Amygdala (tissue), 56 donors: ENCODE data around the gene SLC24A3.

Source experiments
- DNase-seq, 56 donors: peaks; one replicate each; lab custom pipeline; 2025; lab: John Stamatoyannopoulos, UW

SLC24A3 gene

DNA sequence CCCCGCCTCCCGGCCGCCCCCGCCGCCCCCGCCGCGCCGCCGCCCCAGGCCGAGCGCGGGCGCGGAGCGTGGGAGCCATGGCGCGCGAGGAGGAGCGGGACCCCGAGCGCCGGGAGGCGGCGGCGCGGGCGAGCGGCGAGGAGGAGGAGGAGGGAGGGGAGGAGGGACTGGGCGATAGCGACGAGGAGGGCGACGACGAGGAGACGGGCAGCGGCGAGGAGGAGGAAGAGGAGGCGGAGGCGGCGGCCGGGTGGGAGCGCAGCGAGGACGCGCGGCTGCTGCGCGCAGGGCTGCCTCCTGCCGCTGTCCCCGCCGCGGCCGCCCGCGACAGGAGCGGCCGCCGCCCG, at the start of gene SLC24A3:
Gene SLC24A3 (plus strand): TSS at position 174 of the 347 bp plus-strand sequence.
- peak in 1 of 56 donors; percentile 44 for DNase-seq

DNA sequence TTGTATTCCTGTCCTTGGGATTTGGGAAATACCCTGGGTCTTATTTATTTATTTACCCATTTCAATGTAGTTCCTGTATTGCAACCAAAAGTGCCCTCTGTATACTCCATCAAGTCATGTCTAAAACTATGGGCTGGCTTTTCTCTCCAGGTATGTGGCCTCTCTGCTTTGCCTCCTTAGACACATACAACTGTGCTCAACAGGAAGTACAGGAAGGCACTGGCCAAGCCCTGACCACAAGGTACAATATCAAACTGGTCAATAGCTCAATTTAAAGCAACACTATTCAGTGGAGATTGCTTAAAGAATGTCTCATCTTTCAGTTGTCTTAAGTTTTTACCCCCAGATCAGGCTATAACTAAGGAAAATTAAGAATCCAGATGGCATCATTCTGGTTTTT, 42.3 kb upstream of the SLC24A3 start:
- no peak for DNase-seq

DNA sequence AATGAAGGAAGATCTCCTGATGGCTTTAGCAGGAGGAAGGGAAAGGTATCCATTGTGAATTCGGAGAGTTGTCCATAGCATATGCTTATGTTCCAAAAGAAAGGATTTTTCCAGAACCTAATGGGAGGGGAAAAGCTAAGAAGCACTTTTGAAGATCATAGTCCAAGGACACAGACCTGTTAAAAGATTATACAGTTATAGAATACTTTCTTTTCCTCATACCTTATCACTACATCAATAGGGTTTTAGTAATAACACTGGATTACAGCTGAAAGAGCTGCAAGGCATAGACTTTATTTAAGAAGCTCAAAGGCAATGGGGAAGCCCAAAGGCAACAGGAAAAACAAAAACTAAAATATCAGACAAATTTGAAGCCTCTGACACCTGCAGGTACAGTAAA, 39.8 kb upstream of the SLC24A3 start:
- DNase-seq: no peak

DNA sequence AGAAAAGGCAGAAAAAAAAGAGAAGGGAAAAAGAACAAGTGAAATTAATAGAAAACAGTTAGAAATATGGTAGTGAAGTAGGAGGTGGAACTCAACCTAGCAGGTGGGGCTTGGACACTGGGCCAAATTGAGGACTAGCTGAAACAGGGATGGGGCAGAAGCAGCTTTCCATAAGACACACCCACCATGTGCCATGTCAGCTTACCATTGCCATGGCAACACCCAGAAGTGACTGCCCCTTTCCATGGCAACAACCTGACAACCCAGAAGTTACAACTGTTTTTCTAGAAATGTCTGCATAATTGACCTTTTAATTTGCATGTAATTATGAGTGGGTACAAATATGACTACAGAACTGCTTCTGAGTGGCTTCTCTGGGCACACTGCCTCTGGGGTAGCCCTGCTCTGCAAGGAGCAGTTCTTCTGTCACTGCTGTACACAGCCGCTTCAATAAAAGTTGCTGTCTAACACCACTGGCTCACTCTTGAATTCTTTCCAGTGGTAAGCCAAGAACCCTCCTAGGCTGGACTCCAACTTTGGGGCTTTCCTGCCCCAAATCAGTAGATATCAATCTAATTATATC, 35.9 kb upstream of the SLC24A3 start:
- no peak for DNase-seq

DNA sequence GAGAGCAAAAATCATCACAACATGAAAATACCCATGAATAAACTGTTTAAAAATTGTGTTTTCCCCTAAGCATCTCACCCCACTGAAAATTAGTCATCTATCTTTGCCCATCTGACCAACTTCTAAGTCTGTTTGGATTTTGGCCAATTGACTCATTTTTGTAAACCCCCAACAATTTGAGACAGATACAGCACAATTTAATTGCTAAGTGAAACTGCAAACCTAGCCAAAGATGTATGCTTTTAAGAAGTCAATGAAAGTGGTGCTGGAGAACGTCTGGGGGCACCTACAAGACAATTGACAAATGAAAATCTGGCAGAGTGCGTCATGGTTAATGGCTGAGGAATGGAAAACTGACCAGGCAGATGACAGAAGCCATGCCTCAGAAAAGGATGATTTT, 30.9 kb upstream of the SLC24A3 start:
- no peak for DNase-seq

DNA sequence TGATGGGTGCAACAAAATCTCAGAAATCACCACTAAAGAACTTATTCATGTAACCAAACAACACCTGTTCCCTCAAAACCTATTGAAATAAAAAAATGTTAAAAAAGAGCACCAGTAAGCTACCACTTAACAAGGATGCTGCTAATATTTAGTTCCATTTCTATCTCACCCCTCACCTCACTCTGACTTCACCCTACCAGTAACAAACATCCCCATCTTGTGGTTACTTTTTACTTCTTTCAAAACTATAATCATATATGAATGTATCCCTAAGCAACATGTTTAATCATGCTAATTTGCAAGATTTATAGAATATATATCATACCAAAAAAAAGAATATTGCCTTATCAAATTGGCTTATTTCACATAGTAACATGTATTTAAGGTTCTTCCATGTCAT, 27.4 kb upstream of the SLC24A3 start:
- no peak for DNase-seq

DNA sequence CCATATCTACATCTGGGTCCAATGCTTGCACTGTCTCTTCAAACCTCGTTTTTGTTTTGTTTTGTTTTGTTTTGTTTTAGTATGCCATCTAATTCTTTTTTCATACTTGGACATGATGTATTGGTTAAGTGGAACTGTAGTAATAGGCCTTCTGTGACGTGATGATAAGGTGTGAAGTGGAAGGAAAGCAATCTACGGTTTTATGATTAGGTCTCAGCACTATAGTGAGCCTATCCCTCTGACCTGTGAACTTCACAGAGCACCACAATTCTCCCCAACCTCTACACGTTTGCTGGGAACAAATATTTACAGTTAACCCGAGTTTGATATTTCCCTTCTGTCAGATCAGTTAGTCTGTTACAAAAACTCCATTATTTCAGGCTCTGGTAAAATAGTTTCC, 19.1 kb upstream of the SLC24A3 start:
- DNase-seq: no peak

DNA sequence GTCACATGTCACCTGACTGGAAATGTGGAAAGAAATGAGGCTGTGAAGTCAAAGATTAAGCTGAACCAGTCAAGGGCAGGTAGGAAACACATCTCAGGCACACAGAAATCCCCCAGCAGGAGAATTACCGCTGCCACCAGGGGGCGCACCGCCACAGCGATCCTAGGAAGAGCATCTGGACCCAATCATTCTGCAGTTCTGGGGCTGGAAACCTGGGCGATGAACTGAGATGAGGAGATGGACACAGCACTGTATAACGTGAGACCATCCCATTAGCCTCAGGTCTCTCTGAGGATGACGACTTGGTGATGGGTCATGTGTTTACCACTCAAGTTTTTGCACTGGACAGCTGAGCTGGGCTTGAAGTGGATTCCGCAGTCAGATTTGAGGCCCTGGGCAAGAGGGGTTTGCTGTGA, 6.5 kb upstream of the SLC24A3 start:
- peak in 26 of 56 donors; percentile 6 to 72 (median 23) for DNase-seq

DNA sequence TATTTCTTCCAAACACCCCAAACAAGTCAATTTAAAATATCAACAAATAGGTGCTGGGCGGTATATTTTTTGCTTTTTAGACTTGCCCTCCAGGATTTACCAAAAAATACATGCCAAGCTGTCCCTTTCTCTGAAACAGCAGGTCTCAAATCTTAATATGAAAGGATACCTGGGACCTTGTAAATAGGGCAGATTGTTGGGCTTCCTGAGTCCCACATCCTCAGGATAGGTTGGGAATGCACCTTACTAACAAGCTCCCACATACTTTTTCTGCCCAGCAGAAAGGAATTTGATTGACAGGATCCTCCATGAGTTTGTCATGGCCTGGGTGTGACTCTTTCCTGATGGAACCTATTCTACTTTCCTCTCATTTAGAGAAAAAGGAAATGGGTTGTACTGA, 4.9 kb upstream of the SLC24A3 start:
- DNase-seq: no peak

DNA sequence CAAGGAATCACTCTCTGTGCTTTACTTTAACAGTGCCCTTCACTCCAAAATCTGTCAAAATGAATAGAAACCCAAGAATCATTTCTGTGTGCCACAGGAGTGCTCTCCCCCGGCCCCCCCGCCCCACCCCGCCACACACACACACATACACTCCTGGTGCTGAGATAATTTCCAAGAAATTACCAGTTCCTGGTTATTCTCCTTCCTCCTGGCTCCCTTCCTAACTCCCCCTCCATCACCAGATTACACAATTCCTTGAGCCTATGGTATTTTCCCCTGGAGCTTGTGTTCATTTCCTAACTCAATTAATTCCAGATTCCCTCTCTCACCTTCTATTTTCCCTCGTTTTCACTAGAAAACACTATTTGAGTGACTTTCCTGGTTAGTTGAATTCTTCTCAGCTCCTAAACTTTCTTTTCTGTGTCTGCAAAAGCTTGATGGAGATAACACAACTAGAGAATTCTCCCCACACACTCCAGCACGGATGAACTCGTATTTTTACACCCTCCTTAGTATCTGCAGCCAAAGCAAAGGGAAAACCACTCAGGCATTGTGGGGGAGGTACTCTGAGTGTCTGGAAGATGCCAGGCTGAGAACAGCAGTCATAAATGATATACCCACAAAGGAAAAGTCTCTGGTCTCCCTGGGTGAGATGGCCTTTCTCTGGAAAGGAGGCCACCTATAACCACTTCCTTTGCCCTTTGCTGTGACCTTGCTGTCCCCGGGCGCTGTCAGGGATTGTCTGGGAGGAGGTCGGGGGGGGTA, 1.9 kb upstream of the SLC24A3 start:
- DNase-seq: peak in 5 of 56 donors; percentile 8 to 34 (median 12)

DNA sequence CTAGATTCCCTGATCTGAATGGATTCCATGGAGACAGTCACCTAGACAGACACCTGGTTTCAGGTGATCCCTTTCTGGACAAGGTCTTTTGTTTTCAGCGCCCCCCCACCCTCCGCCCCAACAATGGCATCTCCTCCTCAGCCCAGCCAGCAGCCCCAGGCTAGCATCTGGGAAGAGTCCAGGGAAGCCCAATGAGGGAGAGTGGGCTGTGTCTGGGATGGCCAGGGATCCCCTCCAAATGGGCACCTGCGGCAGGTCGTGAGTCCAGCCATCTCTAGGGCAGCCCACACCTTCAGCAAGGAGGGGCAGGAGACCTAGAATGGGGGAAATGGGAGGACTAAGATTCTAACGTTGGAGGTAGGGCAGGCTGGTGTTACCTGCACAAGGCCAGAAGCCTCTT, 1.2 kb upstream of the SLC24A3 start:
- no peak for DNase-seq

DNA sequence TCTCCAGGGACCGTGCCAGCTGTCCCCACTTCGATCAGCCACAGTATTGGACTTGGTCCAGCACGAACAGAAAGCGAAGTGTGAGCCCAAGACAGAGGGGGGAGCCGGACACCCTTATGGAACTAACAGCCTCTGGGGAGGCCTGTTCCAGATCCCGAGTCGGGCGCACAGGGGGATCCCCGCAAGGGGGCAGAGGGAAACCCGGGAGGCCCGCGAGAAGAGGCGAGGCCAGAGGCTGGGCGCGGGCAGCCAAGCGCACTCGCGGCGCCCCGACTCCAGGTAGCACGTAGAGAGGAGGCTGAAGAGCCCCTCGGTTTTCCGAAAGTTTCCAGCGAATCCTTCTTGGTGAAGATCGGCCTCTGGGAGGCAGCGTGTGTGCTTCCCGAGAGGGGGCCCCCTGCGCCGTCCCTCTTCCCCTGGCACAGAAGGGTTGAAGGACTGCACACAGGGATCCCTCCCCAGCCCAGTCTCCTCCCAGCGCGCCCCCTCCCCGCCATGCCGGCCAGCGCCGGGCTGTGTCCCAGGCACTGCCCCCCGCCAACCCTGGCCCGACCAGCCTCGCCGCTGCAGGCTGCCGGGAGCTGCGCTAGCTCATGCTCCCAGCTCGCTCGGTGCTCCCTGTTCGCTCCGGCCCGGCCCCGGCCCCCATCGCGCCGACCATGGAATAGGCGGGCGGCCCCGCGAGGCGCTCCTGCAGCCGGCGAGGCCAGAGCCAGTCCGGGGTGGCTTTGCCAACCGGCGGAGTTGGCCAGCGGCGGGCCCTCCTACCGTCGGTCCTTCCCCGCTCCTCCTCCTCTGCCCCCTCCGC, 577 bp upstream of the SLC24A3 start:
- DNase-seq: peak in 19 of 56 donors; percentile 13 to 62 (median 36)

DNA sequence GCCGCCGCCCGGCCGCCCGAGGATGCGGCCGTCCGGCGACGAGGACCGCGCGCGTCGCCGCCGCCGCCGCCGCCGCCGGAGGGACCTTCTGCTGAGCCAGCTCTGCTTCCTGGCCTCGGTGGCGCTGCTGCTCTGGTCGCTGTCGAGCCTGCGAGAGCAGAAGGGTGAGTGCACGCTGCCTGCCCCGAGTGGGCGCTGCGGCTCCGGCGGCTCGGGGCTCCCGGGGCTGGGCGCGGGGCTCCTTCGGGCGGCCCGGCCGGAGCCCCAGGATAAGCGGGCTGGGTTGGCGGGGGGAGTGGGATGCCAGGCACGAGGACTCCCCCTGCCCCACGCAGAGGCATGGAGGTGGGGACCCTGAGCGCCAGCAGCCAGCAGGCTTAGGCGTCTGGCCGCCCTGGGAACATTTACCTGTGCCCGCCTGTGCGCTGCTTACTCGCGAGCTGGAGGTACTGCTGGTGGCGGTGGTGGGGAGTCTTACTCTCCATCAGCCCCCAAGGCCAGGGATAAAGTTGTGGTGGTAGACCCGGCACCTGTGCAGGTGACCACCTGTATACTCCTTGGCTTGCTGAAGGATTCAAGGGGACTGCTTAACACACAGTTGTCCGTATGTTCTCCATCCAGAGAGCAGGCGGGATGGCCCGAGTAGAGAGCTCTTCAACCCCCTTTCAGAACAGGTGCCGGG, 520 bp downstream of the SLC24A3 start:
- DNase-seq: peak in 31 of 56 donors; percentile 12 to 73 (median 36)

DNA sequence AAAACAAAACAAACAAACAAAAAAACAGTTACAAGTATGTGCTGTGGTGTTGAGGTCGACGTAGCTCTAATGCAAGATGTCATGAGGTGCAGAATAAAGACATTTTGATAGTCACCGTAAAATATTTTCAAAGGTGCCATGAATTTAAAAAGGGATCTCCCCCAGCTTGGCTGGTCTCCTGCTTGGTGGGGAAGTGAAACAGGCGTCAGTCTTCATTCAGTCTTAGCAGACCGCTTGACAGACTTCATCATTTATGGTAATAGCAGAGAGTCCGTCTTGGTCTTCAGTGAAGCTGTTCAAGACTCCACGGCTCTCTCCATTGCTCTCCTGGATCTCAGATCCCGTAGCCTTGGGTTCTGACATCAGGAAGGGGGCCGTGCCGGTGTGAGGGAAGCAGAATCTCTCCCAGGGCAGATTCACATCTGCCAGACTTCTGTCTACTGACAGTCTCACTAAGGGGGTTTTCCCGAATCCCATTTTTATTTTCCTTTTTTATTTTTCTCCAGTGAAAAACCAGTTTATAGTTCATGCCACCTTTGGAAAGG, 1.6 kb downstream of the SLC24A3 start:
- no peak for DNase-seq

DNA sequence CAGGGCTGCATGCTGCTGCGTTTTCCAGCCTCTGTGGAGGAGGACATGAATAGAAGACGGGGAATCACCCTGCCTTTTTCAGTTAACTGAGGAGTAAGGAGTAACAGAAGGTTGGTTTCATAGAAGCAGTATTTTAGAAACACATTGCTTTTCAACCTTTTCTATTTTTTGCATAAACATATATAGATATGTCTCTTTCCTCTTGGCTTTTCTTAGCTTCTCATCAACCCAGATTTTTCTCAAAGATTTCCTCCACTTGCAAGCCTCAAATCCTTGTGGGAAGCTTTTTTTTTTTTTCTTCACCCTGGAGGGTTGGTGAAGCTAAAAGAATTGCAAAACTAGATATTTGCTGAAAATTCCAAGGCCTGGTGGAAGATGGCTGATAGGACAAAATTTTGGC, 6.0 kb downstream of the SLC24A3 start:
- DNase-seq: no peak

DNA sequence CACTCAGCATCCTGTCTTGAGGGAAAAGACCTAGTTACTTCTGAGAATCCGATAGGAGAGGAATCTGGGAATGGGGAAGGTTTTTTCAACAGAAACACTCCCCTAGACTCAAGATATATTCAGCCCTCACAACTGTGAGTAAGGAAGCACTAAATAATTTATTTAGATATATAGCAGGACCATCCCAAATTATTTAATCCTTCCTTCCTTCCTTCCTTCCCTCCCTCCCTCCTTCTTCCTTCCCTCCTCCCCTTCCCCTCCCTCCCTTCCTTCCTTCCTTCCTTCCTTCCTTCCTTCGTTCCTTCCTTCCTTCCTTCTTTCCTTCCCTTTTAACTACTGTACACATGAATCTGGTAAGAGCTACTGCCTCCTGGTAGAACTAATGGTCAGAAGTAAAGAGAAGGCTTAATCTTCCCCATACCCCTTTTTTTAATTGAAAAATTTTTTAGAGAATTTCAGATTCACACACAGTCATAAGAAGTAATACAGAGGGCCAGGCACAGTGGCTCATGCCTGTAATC, 10.1 kb downstream of the SLC24A3 start:
- no peak for DNase-seq

DNA sequence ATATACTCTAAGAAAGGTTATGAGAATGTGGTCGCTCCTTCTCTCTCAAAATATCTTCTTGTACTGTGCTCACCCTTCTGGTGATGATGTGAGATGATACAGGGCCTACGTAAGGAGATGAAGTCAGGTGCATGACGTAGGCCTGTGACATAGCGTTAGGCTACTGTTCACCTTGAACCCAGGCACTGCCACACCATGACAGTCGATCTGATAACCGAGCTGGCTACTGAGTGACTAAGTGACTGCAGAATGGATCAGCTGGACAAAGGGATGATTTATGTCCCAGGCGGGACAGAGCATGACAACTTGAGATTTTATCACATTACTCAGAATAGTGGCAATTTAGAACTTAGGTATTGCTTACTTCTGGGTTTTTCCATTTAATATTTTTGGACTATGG, 11.2 kb downstream of the SLC24A3 start:
- no peak for DNase-seq

DNA sequence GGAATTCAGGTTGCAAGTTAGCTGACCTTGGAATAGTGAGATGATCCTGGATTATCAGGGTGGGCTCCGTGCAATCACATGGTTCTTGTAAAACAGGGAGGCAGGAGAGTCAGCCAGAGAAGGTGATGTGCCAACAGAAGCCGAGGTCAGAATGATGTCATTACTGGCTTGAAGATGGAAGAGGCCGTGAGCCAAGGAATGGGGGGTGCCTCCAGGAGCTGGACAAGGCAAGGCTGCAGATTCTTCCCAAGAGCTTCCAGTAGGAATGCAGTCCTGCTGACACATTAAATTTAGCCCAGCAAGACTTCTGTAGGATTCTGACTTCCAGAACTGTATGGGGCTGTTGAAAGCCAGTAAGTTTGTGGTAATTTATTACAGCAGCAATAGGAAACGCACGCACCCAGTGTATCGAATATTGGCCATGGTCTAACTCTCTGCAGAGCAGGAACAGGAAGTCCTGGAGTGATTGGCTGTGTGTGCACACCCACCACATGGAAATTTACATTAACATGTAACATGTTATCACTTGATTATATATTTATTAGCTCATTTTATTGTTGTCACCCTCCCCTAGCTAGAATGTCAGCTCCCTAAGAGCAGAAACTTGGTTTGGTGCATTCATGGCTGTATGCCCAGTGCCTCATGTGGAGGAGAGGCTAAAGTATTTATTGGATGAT, 19.1 kb downstream of the SLC24A3 start:
- no peak for DNase-seq

DNA sequence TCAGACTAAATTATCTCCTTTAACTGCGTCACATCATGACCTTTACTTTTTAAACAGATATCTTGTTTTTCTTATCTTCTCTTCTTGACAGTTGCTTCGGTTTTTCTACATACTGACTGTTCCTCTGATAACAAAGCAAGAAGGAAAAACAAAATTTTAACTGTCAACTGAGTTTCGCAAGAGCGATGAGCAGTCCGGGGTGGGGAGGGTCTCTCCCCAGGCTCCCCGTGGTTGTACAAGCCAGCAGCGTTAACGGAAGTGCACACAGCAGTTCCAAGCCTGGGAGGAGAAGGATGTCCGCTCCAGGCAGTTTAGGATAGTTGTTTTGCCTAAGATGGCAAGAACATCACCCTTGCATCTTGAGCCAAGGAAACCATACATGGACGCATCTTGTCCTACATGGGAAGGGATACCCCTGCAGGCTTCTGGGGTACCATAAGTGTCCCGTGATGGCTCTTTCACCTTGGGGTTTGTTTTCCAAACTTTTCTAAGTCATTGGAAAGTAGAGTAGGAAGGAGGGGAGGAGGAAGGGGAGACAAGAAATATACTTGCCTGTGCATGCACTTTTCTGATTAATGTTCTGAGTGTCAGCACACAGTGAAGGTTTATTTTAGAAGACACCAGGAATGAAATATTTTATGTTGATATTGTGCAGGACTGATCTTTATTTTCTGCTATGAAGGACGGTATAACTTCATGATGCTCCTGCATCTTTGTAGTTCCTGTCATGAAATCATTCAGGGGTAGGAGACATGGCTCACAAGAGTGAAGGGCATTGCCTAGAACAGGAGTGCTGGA, 20.8 kb downstream of the SLC24A3 start:
- no peak for DNase-seq
